PC-3 (cell line): Measurements from ENCODE around the gene ATN1.
"Not testable (repeated sequence)": the region's sequence is repeated elsewhere in the genome, so short reads cannot be mapped to it uniquely, and the experiment has no call there.

Source experiments
- CTCF ChIP-seq: fragments of 300-600 bp; sonication (generic); conservative IDR thresholded peaks from 2 replicates; pipeline ENCODE4 v1.5.1; 2017; ENCODE audit warnings: antibody characterized with exemption, low read depth, mild to moderate bottlenecking, low read length
- EZH2 ChIP-seq: fragments of 300-600 bp; sonication (generic); IDR thresholded peaks from one replicate; pipeline ENCODE4 v1.6.1; 2017; ENCODE audit warnings: antibody characterized with exemption, mild to moderate bottlenecking, low read length; ENCODE audit not compliant: unreplicated experiment

- TF ChIP-seq EZH2, CTCF: not testable (repeated sequence)
These were observed 47.9 kb upstream of the ATN1 start for GRCh38 chr12:6879824-6880223.
